Keratinocyte (primary cell): ENCODE results near the gene KCNJ16. TPM values are rescaled to one million over a fixed set of nuclear protein-coding genes. Genes with fewer than 3 reads are reported as not detected.

Source experiments
- DNase-seq: peaks from one replicate; pipeline ENCODE4 v3.0.0-alpha.2; 2011; ENCODE audit warnings: low read depth, missing footprints, low spot score
- FAIRE-seq: peaks from 2 replicates; lab custom pipeline; 2011; peaks lifted over from hg19 to GRCh38; lab: Jason Lieb, UNC
- H2AFZ ChIP-seq: 2 replicates; pipeline ENCODE4 v1.6.0; 2012; ENCODE audit warnings: low read length, control low read depth, inconsistent platforms; ENCODE audit not compliant: control insufficient read depth
- H3K27ac ChIP-seq: 2 replicates; pipeline ENCODE4 v1.5.1; 2011; ENCODE audit warnings: low read length; ENCODE audit not compliant: control insufficient read depth, insufficient read depth
- H3K27me3 ChIP-seq: 3 replicates; pipeline ENCODE4 v1.6.0; 2011; ENCODE audit warnings: low read length; ENCODE audit not compliant: control insufficient read depth, insufficient read depth; ENCODE audit errors: extremely low read depth
- H3K36me3 ChIP-seq, 2 experiments: 2 replicates in 1 of 2; 3 replicates in 1 of 2; pipeline ENCODE4 v1.5.1; 2011; ENCODE audit warnings: low read length in 2 of 2, mild to moderate bottlenecking in 1 of 2; ENCODE audit not compliant: control insufficient read depth in 2 of 2, insufficient read depth in 2 of 2; ENCODE audit errors: extremely low read depth in 1 of 2
- H3K4me1 ChIP-seq: 3 replicates; pipeline ENCODE4 v1.5.1; 2011; ENCODE audit warnings: low read length; ENCODE audit not compliant: control insufficient read depth, insufficient read depth; ENCODE audit errors: extremely low read depth
- H3K4me2 ChIP-seq: 3 replicates; pipeline ENCODE4 v1.6.0; 2011; ENCODE audit warnings: low read depth, low read length; ENCODE audit not compliant: control insufficient read depth, insufficient read depth; ENCODE audit errors: extremely low read depth
- H3K4me3 ChIP-seq, 3 experiments: fragments of 200-600 bp in 1 of 3; sonication (generic) in 1 of 3; 2 replicates in 2 of 3; 3 replicates in 1 of 3; pipeline ENCODE4 v1.5.1; 2011 to 2016; ENCODE audit warnings: low read length in 3 of 3, mild to moderate bottlenecking in 3 of 3, control low read depth in 2 of 3, inconsistent platforms in 1 of 3, low read depth in 1 of 3, mixed read lengths in 1 of 3, mixed run types in 1 of 3, moderate library complexity in 1 of 3; ENCODE audit not compliant: control insufficient read depth in 2 of 3, insufficient read depth in 2 of 3; ENCODE audit errors: extremely low read depth in 1 of 3
- H3K79me2 ChIP-seq: 2 replicates; pipeline ENCODE4 v1.6.0; 2012; ENCODE audit warnings: low read length; ENCODE audit not compliant: control insufficient read depth, insufficient read depth
- H3K9ac ChIP-seq: 3 replicates; pipeline ENCODE4 v1.6.0; 2011; ENCODE audit warnings: low read length; ENCODE audit not compliant: control insufficient read depth, insufficient read depth; ENCODE audit errors: extremely low read depth
- H3K9me1 ChIP-seq: 3 replicates; pipeline ENCODE4 v1.6.0; 2011; ENCODE audit warnings: low read length; ENCODE audit not compliant: control insufficient read depth, insufficient read depth; ENCODE audit errors: extremely low read depth
- H3K9me3 ChIP-seq: 2 replicates; pipeline ENCODE4 v1.5.1; 2012; ENCODE audit warnings: low read depth, low read length; ENCODE audit not compliant: control insufficient read depth
- H4K20me1 ChIP-seq: 3 replicates; pipeline ENCODE4 v1.6.0; 2011; ENCODE audit warnings: low read length; ENCODE audit not compliant: control insufficient read depth, insufficient read depth; ENCODE audit errors: extremely low read depth
- CTCF ChIP-seq, 3 experiments: IDR thresholded peaks in 1 of 3; conservative IDR thresholded peaks in 1 of 3; optimal IDR thresholded peaks in 1 of 3; 2 replicates in 2 of 3; 3 replicates in 1 of 3; pipeline versions ENCODE3 to v1.5.1; 2011; ENCODE audit warnings: low read length in 3 of 3, mild to moderate bottlenecking in 3 of 3, moderate library complexity in 2 of 3, control low read depth in 1 of 3, inconsistent platforms in 1 of 3; ENCODE audit not compliant: insufficient read depth in 2 of 3; ENCODE audit errors: extremely low read depth in 1 of 3
- EZH2 ChIP-seq: IDR thresholded peaks from one replicate; pipeline ENCODE4 v1.6.1; 2012; ENCODE audit warnings: inconsistent platforms, mild to moderate bottlenecking, low read length, moderate library complexity
- dilution Hi-C: fragments of 300-500 bp; cut with MboI; formaldehyde crosslinking; loops from one replicate; pipeline ENCODE4 v1.7.0; 2020; ENCODE audit warnings: low sequenced_read_pairs; ENCODE audit not compliant: extremely low pct_ligation_motif_present
- polyA plus RNA-seq, 5 experiments: library from polyadenylated mRNA; depleted of rRNA in 3 of 5; stranded (reverse) in 3 of 5; stranded (forward) in 1 of 5; unstranded in 1 of 5; fragments of >200 nt; gene quantifications; 1 replicate in 1 of 5; 2 replicates in 3 of 5; 3 replicates in 1 of 5; pipeline versions ENCODE4 v1.2.1 to v1.2.3, GENCODE V29; 2011 to 2012; ENCODE audit warnings: missing spikeins in 2 of 5, low read depth in 1 of 5, low replicate concordance in 1 of 5

Gene KCNJ16
- polyA plus RNA-seq, 1 donor (not counting 4 experiments of a cell fraction or from before 2014, with no cell fraction given), result not detected

GRCh38 chr17:70107441-70107840, 32.4 kb downstream of the KCNJ16 start:
- Histone ChIP-seq H4K20me1 (no peaks in the 10 kb centered on the region), H3K9ac (no peak overlapping the region), H3K27ac (no peak overlapping the region), H3K9me3 (no peaks in the 10 kb centered on the region), H3K9me1 (no peaks in the 10 kb centered on the region), H3K79me2 (no peaks in the 10 kb centered on the region), H3K4me3 (no peak overlapping the region), H3K36me3 (no peaks in the 10 kb centered on the region), H3K27me3 (no peaks in the 10 kb centered on the region), H3K4me2 (no peak overlapping the region), H3K4me1 (no peaks in the 10 kb centered on the region), H2AFZ (no peak overlapping the region)
- dilution Hi-C loops, result no loop called here
- FAIRE-seq (no peak), DNase-seq (no peak)
- TF ChIP-seq EZH2 (no peak), CTCF (optimal IDR thresholded peaks at IDR 0.05 in 1 of 3, IDR thresholded peaks at IDR 0.05 in 1 of 3, conservative IDR thresholded peaks at IDR 0.05 in 1 of 3; ENCODE audit: extremely low read depth in 1 of 3, insufficient read depth in 2 of 3, low read length in 3 of 3) (no peak)

GRCh38 chr17:70107904-70108565, 33.0 kb downstream of the KCNJ16 start:
- Histone ChIP-seq H3K4me1 (no peaks in the 10 kb centered on the region), H3K9ac (no peak overlapping the region), H3K27me3 (no peaks in the 10 kb centered on the region), H2AFZ (no peak overlapping the region), H3K4me3 (no peak overlapping the region), H3K9me1 (no peaks in the 10 kb centered on the region), H3K4me2 (no peak overlapping the region), H3K9me3 (no peaks in the 10 kb centered on the region), H3K79me2 (no peaks in the 10 kb centered on the region), H4K20me1 (no peaks in the 10 kb centered on the region), H3K27ac (no peak overlapping the region), H3K36me3 (no peaks in the 10 kb centered on the region)
- no peak for FAIRE-seq
- DNase-seq, result no peak
- dilution Hi-C loops, result no loop called here
- TF ChIP-seq CTCF (optimal IDR thresholded peaks at IDR 0.05 in 1 of 3, IDR thresholded peaks at IDR 0.05 in 1 of 3, conservative IDR thresholded peaks at IDR 0.05 in 1 of 3; ENCODE audit: extremely low read depth in 1 of 3, insufficient read depth in 2 of 3, low read length in 3 of 3) (no peak), EZH2 (no peak)
